A549 (cell line): ENCODE measurements around the gene ZDHHC22. TPM values are rescaled to one million over a fixed set of nuclear protein-coding genes. Genes with fewer than 3 reads are reported as not detected.

Experiments
- ATAC-seq, 2 experiments: fragments of 200-7000 bp in 1 of 2; fragments of >200 bp in 1 of 2; cut with Nextera tagmentation in 1 of 2; cut with Tn5 transposase in 1 of 2; 3 replicates each; pipeline versions ENCODE4 v1.8.0 to v1.9.1; 2018 to 2020; ENCODE audit warnings: mild to moderate bottlenecking in 1 of 2, moderate library complexity in 1 of 2
- CTCF ChIA-PET: fragments of 300-600 bp; sonication (Branson Sonifier 250); formaldehyde crosslinking; extraction: SDS; loops from one replicate; lab custom pipeline; 2021; ENCODE audit warnings: antibody characterized with exemption, inconsistent platforms; lab: Yijun Ruan, JAX
- POLR2A ChIA-PET: fragments of 350-600 bp; formaldehyde crosslinking; extraction: SDS; loops from one replicate; lab custom pipeline; 2021; ENCODE audit warnings: antibody characterized with exemption, inconsistent platforms; lab: Yijun Ruan, JAX
- DNase-seq, 2 experiments: peaks; one replicate each; pipeline versions ENCODE4 v3.0.0 to v3.0.0-alpha.2; 2011 to 2016; ENCODE audit warnings: low read depth in 1 of 2, low spot score in 1 of 2
- FAIRE-seq: peaks from 2 replicates; lab custom pipeline; 2011; peaks lifted over from hg19 to GRCh38; lab: Jason Lieb, UNC
- H3K27ac ChIP-seq, 2 experiments: fragments of >200 bp; sonication (Bioruptor Twin); formaldehyde crosslinking; 3 replicates each; pipeline ENCODE4 v1.5.1; 2016 to 2017
- H3K4me1 ChIP-seq: fragments of >200 bp; sonication (Bioruptor Twin); formaldehyde crosslinking; 3 replicates; pipeline ENCODE4 v1.6.1; 2016
- H3K4me2 ChIP-seq: fragments of >200 bp; sonication (Bioruptor Twin); formaldehyde crosslinking; 3 replicates; pipeline ENCODE4 v1.6.1; 2016
- H3K4me3 ChIP-seq: fragments of >200 bp; sonication (Bioruptor Twin); formaldehyde crosslinking; 3 replicates; pipeline ENCODE4 v1.5.1; 2016
- H3K9me3 ChIP-seq: fragments of >200 bp; sonication (Bioruptor Twin); formaldehyde crosslinking; 3 replicates; pipeline ENCODE4 v1.6.1; 2016
- CEBPB ChIP-seq, 2 experiments: fragments of >200 bp in 1 of 2; sonication (Bioruptor Twin) in 1 of 2; formaldehyde crosslinking in 1 of 2; IDR thresholded peaks; 2 replicates each; pipeline ENCODE4 v1.6.1; 2012 to 2016
- CHD4 ChIP-seq: fragments of 200-600 bp; sonication (generic); IDR thresholded peaks from 2 replicates; pipeline ENCODE4 v1.6.1; 2016; ENCODE audit warnings: antibody characterized with exemption, mild to moderate bottlenecking, borderline replicate concordance
- CTCF ChIP-seq: fragments of >200 bp; sonication (Bioruptor Twin); formaldehyde crosslinking; IDR thresholded peaks from 3 replicates; pipeline ENCODE4 v1.5.1; 2016
- EHF ChIP-seq: fragments of 250-450 bp; sonication (Bioruptor Pico); IDR thresholded peaks from 2 replicates; pipeline ENCODE4 v1.5.0; 2020; ENCODE audit warnings: mild to moderate bottlenecking
- ESRRA ChIP-seq: fragments of 150-350 bp; IDR thresholded peaks from 2 replicates; pipeline ENCODE4 v1.6.1; 2014; ENCODE audit warnings: mild to moderate bottlenecking, low read length, borderline replicate concordance
- FOSB ChIP-seq: fragments of 250-450 bp; sonication (Bioruptor Pico); IDR thresholded peaks from 2 replicates; pipeline ENCODE4 v1.5.0; 2020; ENCODE audit warnings: mild to moderate bottlenecking, moderate library complexity
- HES2 ChIP-seq: fragments of >200 bp; sonication (Bioruptor Twin); formaldehyde crosslinking; IDR thresholded peaks from 2 replicates; pipeline ENCODE4 v1.6.1; 2016
- JUNB ChIP-seq: fragments of >200 bp; sonication (Bioruptor Twin); formaldehyde crosslinking; IDR thresholded peaks from 2 replicates; pipeline ENCODE4 v1.6.1; 2016
- MAFK ChIP-seq: fragments of 450-650 bp; IDR thresholded peaks from 2 replicates; pipeline ENCODE4 v1.6.1; 2014; ENCODE audit not compliant: partially characterized antibody
- NPAS2 ChIP-seq: fragments of 250-450 bp; sonication (Bioruptor Pico); IDR thresholded peaks from 2 replicates; pipeline ENCODE4 v1.8.0; 2022; ENCODE audit warnings: mild to moderate bottlenecking, moderate library complexity, borderline replicate concordance
- POLR2A ChIP-seq: IDR thresholded peaks from 2 replicates; pipeline ENCODE4 v1.6.1; 2012; ENCODE audit warnings: mild to moderate bottlenecking, low read length
- RAD21 ChIP-seq, 2 experiments: fragments of >200 bp in 1 of 2; sonication (Bioruptor Twin) in 1 of 2; formaldehyde crosslinking in 1 of 2; IDR thresholded peaks in 1 of 2; conservative IDR thresholded peaks in 1 of 2; 2 replicates in 1 of 2; 3 replicates in 1 of 2; pipeline ENCODE4 v1.6.1; 2012 to 2018; ENCODE audit warnings: inconsistent platforms in 1 of 2
- SMC3 ChIP-seq: fragments of >200 bp; sonication (Bioruptor Twin); formaldehyde crosslinking; IDR thresholded peaks from 3 replicates; pipeline ENCODE4 v1.6.1; 2018; ENCODE audit warnings: inconsistent platforms
- SREBF2 ChIP-seq: fragments of 450-650 bp; IDR thresholded peaks from 2 replicates; pipeline ENCODE4 v1.6.1; 2014; ENCODE audit warnings: mild to moderate bottlenecking, moderate library complexity
- TFCP2L1 ChIP-seq: fragments of 250-450 bp; sonication (Bioruptor Pico); IDR thresholded peaks from 2 replicates; pipeline ENCODE4 v1.5.0; 2021; ENCODE audit warnings: mild to moderate bottlenecking
- ZFP36 ChIP-seq: fragments of 450-650 bp; IDR thresholded peaks from 2 replicates; pipeline ENCODE4 v1.6.1; 2014; ENCODE audit warnings: borderline replicate concordance; ENCODE audit not compliant: partially characterized antibody
- ZSCAN20 ChIP-seq: fragments of 250-450 bp; sonication (Bioruptor Pico); IDR thresholded peaks from 2 replicates; pipeline ENCODE4 v1.8.0; 2022; ENCODE audit warnings: mild to moderate bottlenecking, moderate library complexity
- WGBS: methylation state at CpG from one replicate; pipeline ENCODE4 v1.1.6; 2017; ENCODE audit errors: missing lambda C conversion rate; 5-methylcytosine and 5-hydroxymethylcytosine counted together
- polyA plus RNA-seq, 4 experiments: library from polyadenylated mRNA; depleted of rRNA in 3 of 4; stranded (reverse); fragments of >200 nt; fragmentation: RNase III in 1 of 4; extraction: RNeasy Plus Mini Kit Qiagen cat#74134 plus additional on column Dnase treatment in 1 of 4; gene quantifications; 2 replicates in 3 of 4; 3 replicates in 1 of 4; pipeline ENCODE4 v1.2.3, GENCODE V29; 2011 to 2017

ZDHHC22 gene
- polyA plus RNA-seq, 2 of the 4 experiments (the other 2 are of a cell fraction): 0.04 to 0.23 TPM

GRCh38 chr14:77154421-77154820, 12.8 kb upstream of the ZDHHC22 start:
- ATAC-seq: no peak
- H3K9me3 ChIP-seq: no peaks in the 10 kb centered on the region
- peaks cover 12% of the 10 kb centered on the region for H3K4me1 ChIP-seq
- CTCF ChIA-PET: interaction anchor here (1.2 to 7.6 kb wide), 11 partner anchors 14 to 394 kb away, joined by 4 to 116 read pairs (median 6); partner anchors contain the start of genes GSTZ1, POMT2 and ZDHHC22
- DNase-seq: no peak
- H3K27ac ChIP-seq: no peak overlapping the region
- WGBS: 75% methylated on average over 7 of the region's 7 CpGs
- POLR2A ChIA-PET: no interaction called here
- H3K4me3 ChIP-seq: no peak overlapping the region
- H3K4me2 ChIP-seq: no peak overlapping the region
- no peak for TF ChIP-seq ESRRA
- no peak for TF ChIP-seq CEBPB (IDR thresholded peaks at IDR 0.05)
- no peak for TF ChIP-seq HES2
- FAIRE-seq: no peak

GRCh38 chr14:77153802-77154201, 12.2 kb upstream of the ZDHHC22 start:
- 80% methylated on average over 3 of the region's 3 CpGs for WGBS
- H3K9me3 ChIP-seq: no peaks in the 10 kb centered on the region
- ChIA-PET POLR2A (no interaction called here), CTCF (interaction anchor here (0.6 to 7.6 kb wide), 16 partner anchors 13 to 390 kb away, joined by 3 to 116 read pairs (median 8); partner anchors contain the start of genes GSTZ1, POMT2 and ZDHHC22)
- TF ChIP-seq NPAS2 (CRISPR knock-in tag) (no peak), POLR2A (no peak), CTCF (no peak), EHF (CRISPR knock-in tag) (no peak), FOSB (CRISPR knock-in tag) (no peak), ZFP36 (no peak), MAFK (no peak), JUNB (no peak), ZSCAN20 (no peak), CEBPB (IDR thresholded peaks at IDR 0.05) (no peak), SREBF2 (no peak), CHD4 (no peak)
- FAIRE-seq (no peak), ATAC-seq (no peak), DNase-seq (no peak)
- no peak overlapping the region for H3K4me3 ChIP-seq
- H3K4me1 ChIP-seq: peaks cover 12% of the 10 kb centered on the region
- H3K27ac ChIP-seq: no peak overlapping the region
- no peak overlapping the region for H3K4me2 ChIP-seq

- CTCF ChIA-PET: interaction anchor here (0.6 to 7.6 kb wide), 65 partner anchors 9 to 1446 kb away, joined by 3 to 116 read pairs (median 4); partner anchors contain the start of genes GSTZ1, POMT2, TMEM63C and ZDHHC22
- POLR2A ChIA-PET: interaction anchor here (1.0 to 2.1 kb wide), 2 partner anchors 164 to 169 kb away, joined by 3 to 5 read pairs; partner anchors contain the start of genes GSTZ1 and POMT2
Observed at GRCh38 chr14:77151918-77152588, 10.5 kb upstream of the ZDHHC22 start.

More at GRCh38 chr14:77151918-77152588, 10.5 kb upstream of the ZDHHC22 start:
- FAIRE-seq (no peak), ATAC-seq (peak; percentile 84 to 91; a peak in 5 of 6 replicates), DNase-seq (peak; percentile 42 to 83)
- no peak overlapping the region for H3K4me2 ChIP-seq
- H3K4me1 ChIP-seq: no peaks in the 10 kb centered on the region
- WGBS: 0% methylated on average over 2 of the region's 2 CpGs
- no peak overlapping the region for H3K27ac ChIP-seq
- TF ChIP-seq SMC3 (peak; percentile 47; the same call in 1 of the 3 replicates), RAD21 (conservative IDR thresholded peaks at IDR 0.05 in 1 of 2, IDR thresholded peaks at IDR 0.05 in 1 of 2) (peak; percentile 74 to 75), CTCF (peak; percentile 68), JUNB (no peak), TFCP2L1 (CRISPR knock-in tag) (no peak)
- no peak overlapping the region for H3K4me3 ChIP-seq
- no peaks in the 10 kb centered on the region for H3K9me3 ChIP-seq
